Dermis lymphatic vessel endothelial cell (primary cell): ENCODE data around the gene LINGO4. TPM values are rescaled to one million over a fixed set of nuclear protein-coding genes. Genes with fewer than 3 reads are reported as not detected.

Experiments
- total RNA-seq: library from RNA; depleted of rRNA; stranded (reverse); fragments of >200 nt; gene quantifications from 2 replicates; pipeline ENCODE4 v1.2.1, GENCODE V29; 2014

LINGO4 gene
- total RNA-seq: not detected in 2 replicates

DNA sequence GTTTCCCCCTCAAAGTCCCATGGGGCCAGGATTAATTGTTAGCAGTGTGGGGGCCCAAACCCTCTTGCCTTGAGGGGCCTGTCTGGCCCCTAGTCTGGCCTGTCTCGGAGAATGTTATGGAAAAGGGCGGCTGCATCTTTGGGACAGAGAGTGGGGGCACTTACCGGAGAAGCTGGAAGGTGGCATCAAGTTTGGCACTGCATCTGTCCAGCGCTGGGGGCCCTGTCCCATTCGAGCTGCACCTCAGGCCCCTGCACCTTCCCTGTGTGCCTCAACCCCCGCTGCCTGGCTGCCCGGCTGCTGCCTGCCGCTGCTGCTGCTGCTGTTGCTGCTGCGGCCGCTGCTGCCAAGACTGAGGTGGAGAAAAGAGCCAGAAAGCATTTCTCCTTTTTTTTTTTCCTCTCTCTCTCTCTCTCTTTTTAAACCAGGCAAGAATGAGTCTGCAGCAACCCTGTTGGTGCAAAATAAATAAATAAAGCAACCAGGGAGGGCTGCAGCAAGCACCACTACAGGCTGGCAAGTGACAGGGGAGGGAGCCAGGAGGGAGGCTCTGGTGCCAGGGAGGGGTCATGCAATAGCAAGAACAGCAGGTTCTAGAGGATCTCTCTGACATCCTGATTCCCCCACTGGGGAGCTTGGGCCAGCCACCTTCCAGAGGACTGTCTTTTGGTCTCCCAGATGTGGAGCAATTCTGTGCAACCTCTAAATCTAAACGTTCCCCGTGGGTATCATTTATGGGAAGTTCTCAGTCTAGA lies at the start of gene LINGO4:
TSS of gene LINGO4 (minus strand) at position 354 of the 755 bp plus-strand sequence. CDS start 2,715 bp downstream, outside the sequence.

GRCh38 chr1:151853411-151853943 lies 48.3 kb upstream of the LINGO4 start, which contains the start of gene THEM5:
Gene THEM5 (minus strand): TSS chr1:151853712. CDS start chr1:151853565, 147 bp downstream.

GRCh38 chr1:151839457-151840403 lies 34.5 kb upstream of the LINGO4 start, which contains the start of gene C2CD4D:
Gene C2CD4D (minus strand): TSS chr1:151839820. CDS start chr1:151838989, 831 bp downstream.

DNA sequence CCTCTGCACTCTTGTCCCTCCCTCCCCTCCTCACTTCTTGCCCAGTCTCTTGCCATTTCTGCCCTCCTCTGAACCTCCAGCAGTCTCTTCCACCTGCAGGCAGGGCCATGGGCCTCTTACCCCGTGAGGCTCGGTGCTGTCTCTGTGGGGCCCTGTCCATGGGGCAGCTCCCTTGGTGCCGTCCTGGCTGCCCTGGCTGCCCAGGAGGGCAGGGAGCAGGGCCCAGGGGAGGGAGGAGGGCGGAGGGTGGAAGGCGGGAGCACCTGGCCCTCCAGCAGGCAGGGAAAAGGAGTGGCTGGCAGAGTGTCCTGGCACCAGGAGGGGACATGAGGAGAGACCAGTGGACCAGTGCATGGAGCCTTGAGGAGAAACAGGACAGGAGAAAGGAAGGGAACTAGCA lies 26.4 kb upstream of the LINGO4 start, which contains the start of gene RORC:
TSS of gene RORC (minus strand) at position 198 of the 400 bp plus-strand sequence. CDS start at position 160, 38 bp downstream.

DNA sequence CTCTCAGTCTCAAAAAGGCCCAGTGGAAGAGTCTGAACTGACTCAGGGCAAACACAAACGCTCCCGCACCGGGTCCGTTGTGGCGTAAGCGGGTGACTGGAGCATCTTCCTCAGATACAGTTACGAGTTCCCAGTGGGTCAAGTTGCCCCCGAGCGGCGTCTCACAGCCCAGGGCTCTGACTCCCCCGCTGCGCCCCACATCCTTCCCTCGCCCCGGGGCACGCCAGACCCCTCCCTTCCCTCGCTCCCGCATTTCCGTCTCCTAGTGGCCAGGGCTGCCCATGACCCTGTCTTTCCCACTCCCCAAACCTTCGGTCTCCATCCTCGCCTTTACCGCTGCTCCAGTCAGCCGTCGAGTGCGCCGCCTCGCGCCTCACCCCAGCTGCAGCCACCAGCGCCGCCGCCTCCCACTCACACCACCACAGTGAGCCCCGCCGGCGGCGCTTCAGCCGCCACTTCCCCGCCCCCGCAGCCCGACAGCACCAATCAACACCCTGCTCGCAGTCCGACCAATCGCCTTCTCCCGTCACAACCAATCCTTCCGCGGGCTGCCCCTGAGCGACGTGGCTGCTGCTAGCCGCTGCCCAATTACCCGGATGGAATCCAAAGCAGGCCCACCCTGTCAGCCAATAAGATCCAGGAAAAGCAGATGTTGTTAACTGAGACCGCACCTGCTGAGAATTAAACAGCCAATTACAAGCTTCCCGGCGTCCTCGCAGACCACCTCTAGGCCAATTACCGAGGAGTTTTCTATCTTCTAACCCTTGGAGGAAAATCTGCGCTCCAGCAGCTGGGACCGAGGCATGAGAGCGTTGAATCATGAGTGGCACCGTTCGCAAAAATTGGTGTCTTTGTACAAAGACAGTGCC lies 14.9 kb downstream of the LINGO4 start, which contains the start of gene TDRKH:
TSS of gene TDRKH (minus strand) at position 430 of the 869 bp plus-strand sequence. CDS start 7,478 bp downstream, outside the sequence.

DNA sequence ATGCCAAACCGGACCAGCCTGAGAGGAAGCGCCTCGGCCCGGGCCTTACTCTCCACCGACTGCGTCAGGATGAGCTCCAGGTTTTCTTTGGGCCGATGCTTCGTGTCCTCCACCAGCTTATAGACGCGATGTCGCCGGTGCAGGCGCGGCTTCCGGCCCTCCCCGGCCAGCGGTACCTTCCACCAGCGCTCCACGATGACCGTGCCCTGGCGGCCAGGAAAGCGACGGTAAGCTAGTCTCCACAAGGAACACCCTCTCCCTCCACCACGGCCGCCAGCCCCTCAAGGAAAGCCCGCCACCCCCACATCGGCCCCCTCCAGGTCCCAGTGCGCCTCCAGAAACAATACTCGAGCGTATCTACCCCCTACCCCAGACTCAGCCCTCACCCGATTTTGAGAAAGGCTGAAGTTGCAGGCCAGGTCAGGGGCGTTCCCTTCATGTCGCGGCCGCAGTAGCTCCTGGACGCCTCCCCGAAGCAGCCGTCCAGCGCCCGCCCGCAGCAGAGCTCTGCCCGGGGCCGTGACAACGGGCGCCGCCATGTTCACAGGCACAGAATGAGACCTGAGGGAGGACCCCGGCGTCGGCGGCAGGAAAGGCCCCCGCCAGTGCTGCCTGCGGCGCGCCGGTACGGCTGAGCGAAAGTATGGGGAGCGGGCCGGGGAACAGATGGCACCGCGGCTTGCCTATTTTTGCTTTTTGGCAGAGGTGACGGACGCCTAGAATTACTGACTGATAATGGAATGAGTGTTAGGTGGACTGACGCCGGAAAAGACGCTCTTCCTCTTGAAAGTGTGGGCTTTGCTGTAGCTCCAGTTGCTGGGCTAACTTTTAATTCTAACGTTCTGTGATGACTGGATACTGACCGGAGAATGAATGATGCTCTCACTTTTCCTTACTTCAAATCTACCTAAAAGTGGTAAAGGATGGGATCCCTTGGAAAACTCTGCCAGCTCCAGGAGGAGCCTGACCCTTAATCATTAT lies 42.0 kb downstream of the LINGO4 start, which contains the start of gene MRPL9:
TSS of gene MRPL9 (minus strand) at position 556 of the 981 bp plus-strand sequence. CDS start at position 539, 17 bp downstream.

Other genes starting within 250 kb of the LINGO4 start
- 15.1 and 16.7 TPM in 2 replicates for gene SNX27, start 193.4 kb downstream of the LINGO4 start, total RNA-seq
- gene CELF3, start 88.6 kb downstream of the LINGO4 start, total RNA-seq: not detected in 2 replicates
- not detected in 2 replicates for gene RIIAD1, start 83.9 kb downstream of the LINGO4 start, total RNA-seq
- 111 TPM in 2 replicates for gene MRPL9, start 41.9 kb downstream of the LINGO4 start, total RNA-seq
- 3.8 and 3.9 TPM in 2 replicates for gene TDRKH, start 14.9 kb downstream of the LINGO4 start, total RNA-seq
- not detected in 2 replicates for gene RORC, start 26.4 kb upstream of the LINGO4 start, total RNA-seq
- 0.11 and 0.26 TPM in 2 replicates for gene C2CD4D, start 34.4 kb upstream of the LINGO4 start, total RNA-seq
- gene THEM5, start 48.3 kb upstream of the LINGO4 start, total RNA-seq: 0.33 and 0.34 TPM in 2 replicates
- 5.0 and 7.7 TPM in 2 replicates for gene THEM4, start 104.1 kb upstream of the LINGO4 start, total RNA-seq
- 190 and 241 TPM in 2 replicates for gene S100A10, start 188.4 kb upstream of the LINGO4 start, total RNA-seq
- gene S100A11, start 231.6 kb upstream of the LINGO4 start, total RNA-seq: 10.9 TPM in 2 replicates